Stomach (tissue), 9 donors: ENCODE results near the gene ZBTB22. TPM values are rescaled to one million over a fixed set of nuclear protein-coding genes. Genes with fewer than 3 reads are reported as not detected.

Source experiments
- DNase-seq, 2 donors: peaks; one replicate each; pipeline versions ENCODE4 v3.0.0 to v3.0.0-alpha.2; 2013 to 2019
- H3K27ac ChIP-seq, 5 donors: fragments of 200-600 bp in 4 of 5; sonication (generic) in 4 of 5; one replicate each; pipeline ENCODE4 v1.5.1; 2013 to 2019; ENCODE audit warnings: mild to moderate bottlenecking in 1 of 5, moderate library complexity in 1 of 5
- H3K27me3 ChIP-seq, 3 donors: fragments of 200-600 bp; sonication (generic); one replicate each; pipeline ENCODE4 v1.5.1; 2017 to 2019; ENCODE audit warnings: mixed run types in 1 of 3
- H3K36me3 ChIP-seq, 4 donors: fragments of 200-600 bp; sonication (generic); 1 replicate in 3 of 4; 2 replicates in 1 of 4; pipeline ENCODE4 v1.5.1; 2016 to 2019
- H3K4me1 ChIP-seq, 4 donors: fragments of 200-600 bp; sonication (generic); one replicate each; pipeline ENCODE4 v1.5.1; 2016 to 2019
- H3K4me3 ChIP-seq, 4 donors: fragments of 200-600 bp; sonication (generic) in 3 of 4; one replicate each; pipeline ENCODE4 v1.5.1; 2016 to 2019; ENCODE audit warnings: mild to moderate bottlenecking in 1 of 4
- H3K9me3 ChIP-seq, 4 donors: fragments of 200-600 bp; sonication (generic); one replicate each; pipeline ENCODE4 v1.5.1; 2016 to 2019
- EP300 ChIP-seq: sonication (generic); formaldehyde crosslinking; IDR thresholded peaks from one replicate; pipeline ENCODE4 v1.6.1; 2017; ENCODE audit warnings: antibody characterized with exemption
- POLR2A ChIP-seq, 4 donors: fragments of 450-650 bp; IDR thresholded peaks; one replicate each; pipeline ENCODE4 v1.6.1; 2016; ENCODE audit warnings: antibody characterized with exemption in 4 of 4, control low read depth in 2 of 4, mild to moderate bottlenecking in 1 of 4, moderate library complexity in 1 of 4
- POLR2AphosphoS5 ChIP-seq, 3 donors: sonication (generic); formaldehyde crosslinking; IDR thresholded peaks; one replicate each; pipeline ENCODE4 v1.6.1; 2016; ENCODE audit warnings: antibody characterized with exemption in 3 of 3
- WGBS, 5 donors: extraction: QIAGEN DNeasy Blood & Tissue Kit in 3 of 5; methylation state at CpG; one replicate each; pipeline versions ENCODE4 v1.1.5 to v1.1.7; 2013 to 2018; 5-methylcytosine and 5-hydroxymethylcytosine counted together
- intact Hi-C: fragments of 100-400 bp; cut with DNase I; formaldehyde crosslinking; loops from one replicate; pipeline ENCODE4 v1.15.1; 2023; ENCODE audit warnings: low total_unique reads
- polyA plus RNA-seq, 3 donors: library from polyadenylated mRNA; stranded (reverse); fragments of 200-250 nt; gene quantifications; one replicate each; pipeline ENCODE4 v1.2.3, GENCODE V29; 2013
- total RNA-seq, 5 donors: library from RNA; depleted of rRNA; stranded (reverse); fragments of >200 nt; gene quantifications; one replicate each; pipeline versions ENCODE4 v1.1.0 to v1.2.3, GENCODE V29; 2014 to 2016
- TF ChIP-seq, protein P1 (sequence below), 7 experiments: fragments of 450-650 bp in 4 of 7; fragments of 200-600 bp in 3 of 7; sonication (generic) in 3 of 7; IDR thresholded peaks; one replicate each; pipeline ENCODE4 v1.5.1; 2016 to 2019; ENCODE audit warnings: antibody characterized with exemption in 7 of 7, control low read depth in 2 of 7, mild to moderate bottlenecking in 1 of 7
- donor health status: healthy with polysubstance abuse.
- donor health status: Bipolar disorder and iron deficiency.
- donor health status: healthy.

ZBTB22 gene
- total and polyA plus RNA-seq, 8 donors = 1.2 to 45.2 (median 11.1) TPM

DNA sequence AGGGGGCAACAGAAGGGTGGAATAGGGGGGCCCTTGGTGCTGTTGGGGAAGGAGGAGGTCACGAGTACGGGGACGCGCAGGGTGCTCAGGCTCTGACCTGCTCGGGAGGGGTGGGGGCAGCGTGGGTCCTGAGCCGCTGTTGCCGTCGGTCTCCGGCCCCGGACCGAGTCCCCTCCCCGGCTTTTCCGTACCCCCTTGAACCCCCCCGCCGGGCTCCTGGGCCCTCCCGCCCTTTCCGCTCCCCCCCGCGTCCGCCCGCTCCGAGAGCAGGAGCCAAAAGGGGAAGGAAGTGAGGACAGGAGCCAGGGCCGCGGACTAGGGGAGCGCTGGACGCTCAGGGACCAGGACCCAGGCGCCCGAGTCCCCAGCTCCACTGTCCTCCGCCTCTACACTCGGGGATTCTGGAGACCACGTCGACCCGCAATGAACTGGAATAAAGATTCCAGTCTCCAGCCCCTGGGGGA, 18.7 kb downstream of the ZBTB22 start, which contains the start of gene RGL2:
Gene RGL2, minus strand, starts transcription at position 170 of the 464 bp plus-strand sequence. CDS start 332 bp downstream, outside the sequence.
- Histone ChIP-seq H3K36me3 (peaks cover 20 to 56% (median 55%) of the 10 kb centered on the region in 4 donors), H3K4me3 (peak within 1 kb of the TSS; percentile 77 to 93 (median 90)), H3K4me1 (peaks cover 22 to 63% (median 50%) of the 10 kb centered on the region in 4 donors), H3K27me3 (no peaks in the 10 kb centered on the region), H3K9me3 (no peaks in the 10 kb centered on the region), H3K27ac (peak within 1 kb of the TSS; percentile 92 to 99 (median 98))
- WGBS, 5 donors = 0 to 2% (median 1%) methylated on average over 22 to 34 of the region's 34 CpGs
- intact Hi-C loops = no loop called here
- DNase-seq = peak; percentile 83 to 91
- TF ChIP-seq POLR2A (IDR thresholded peaks at IDR 0.05) (no peak), POLR2AphosphoS5 (IDR thresholded peaks at IDR 0.05) (no peak), EP300 (no peak)
- TF ChIP-seq, protein P1, sequence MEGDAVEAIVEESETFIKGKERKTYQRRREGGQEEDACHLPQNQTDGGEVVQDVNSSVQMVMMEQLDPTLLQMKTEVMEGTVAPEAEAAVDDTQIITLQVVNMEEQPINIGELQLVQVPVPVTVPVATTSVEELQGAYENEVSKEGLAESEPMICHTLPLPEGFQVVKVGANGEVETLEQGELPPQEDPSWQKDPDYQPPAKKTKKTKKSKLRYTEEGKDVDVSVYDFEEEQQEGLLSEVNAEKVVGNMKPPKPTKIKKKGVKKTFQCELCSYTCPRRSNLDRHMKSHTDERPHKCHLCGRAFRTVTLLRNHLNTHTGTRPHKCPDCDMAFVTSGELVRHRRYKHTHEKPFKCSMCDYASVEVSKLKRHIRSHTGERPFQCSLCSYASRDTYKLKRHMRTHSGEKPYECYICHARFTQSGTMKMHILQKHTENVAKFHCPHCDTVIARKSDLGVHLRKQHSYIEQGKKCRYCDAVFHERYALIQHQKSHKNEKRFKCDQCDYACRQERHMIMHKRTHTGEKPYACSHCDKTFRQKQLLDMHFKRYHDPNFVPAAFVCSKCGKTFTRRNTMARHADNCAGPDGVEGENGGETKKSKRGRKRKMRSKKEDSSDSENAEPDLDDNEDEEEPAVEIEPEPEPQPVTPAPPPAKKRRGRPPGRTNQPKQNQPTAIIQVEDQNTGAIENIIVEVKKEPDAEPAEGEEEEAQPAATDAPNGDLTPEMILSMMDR (IDR thresholded peaks at IDR 0.05) = no peak

DNA sequence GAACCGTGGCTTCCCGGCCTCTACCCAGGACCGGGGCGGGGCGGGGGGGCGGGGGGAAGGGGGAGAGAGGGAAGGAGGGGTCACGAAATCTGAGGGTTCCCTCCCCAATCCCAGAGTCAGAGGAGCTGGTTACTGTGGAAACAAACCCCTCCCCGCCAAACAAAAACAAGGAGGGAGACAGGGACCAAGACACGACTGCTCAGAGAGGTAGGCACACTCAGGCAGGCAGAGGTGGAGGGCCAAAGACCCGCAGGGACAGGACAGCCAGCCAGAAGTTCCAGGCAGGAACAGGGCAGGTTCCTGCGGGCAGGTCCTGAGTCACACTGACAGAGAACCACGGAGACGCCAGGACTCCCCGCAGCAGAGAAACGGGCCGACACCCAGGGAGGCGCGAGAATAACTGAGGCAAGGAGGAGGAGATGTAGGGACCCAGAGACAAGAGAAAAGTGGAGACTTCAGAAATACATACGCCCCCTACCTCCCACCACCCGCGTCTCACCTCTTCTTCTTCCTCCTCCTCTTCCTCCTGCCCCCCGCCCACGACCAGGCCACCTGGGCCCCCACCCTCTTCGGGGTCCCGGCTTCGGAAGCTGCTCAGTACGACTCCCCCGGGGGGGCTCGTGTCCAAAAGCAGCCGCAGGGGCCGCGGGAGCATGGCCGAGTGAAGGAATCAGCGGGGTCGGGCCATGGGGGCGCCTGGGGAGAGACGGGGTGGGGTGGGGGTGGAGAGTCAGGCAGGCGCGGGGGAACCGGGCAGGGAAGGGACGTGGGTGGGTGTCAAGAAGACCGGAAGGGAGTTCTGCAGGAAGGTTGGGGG, 19.4 kb downstream of the ZBTB22 start:
- TF ChIP-seq POLR2AphosphoS5 (IDR thresholded peaks at IDR 0.05) = peak in 2 of 3 donors; percentile 53 to 54
- TF ChIP-seq POLR2A (IDR thresholded peaks at IDR 0.05) = no peak
- peak overlapping the region; percentile 92 to 99 (median 98) for H3K27ac ChIP-seq
- DNase-seq = peak; percentile 61 to 92
- H3K9me3 ChIP-seq = no peaks in the 10 kb centered on the region
- H3K4me3 ChIP-seq = peak overlapping the region; percentile 77 to 93 (median 90)
- 1% methylated on average over 28 to 42 of the region's 42 CpGs for WGBS, 5 donors
- H3K4me1 ChIP-seq = peaks cover 22 to 63% (median 50%) of the 10 kb centered on the region in 4 donors
- H3K27me3 ChIP-seq = no peaks in the 10 kb centered on the region
- intact Hi-C loops = no loop called here
- H3K36me3 ChIP-seq = peaks cover 17 to 56% (median 55%) of the 10 kb centered on the region in 4 donors

DNA sequence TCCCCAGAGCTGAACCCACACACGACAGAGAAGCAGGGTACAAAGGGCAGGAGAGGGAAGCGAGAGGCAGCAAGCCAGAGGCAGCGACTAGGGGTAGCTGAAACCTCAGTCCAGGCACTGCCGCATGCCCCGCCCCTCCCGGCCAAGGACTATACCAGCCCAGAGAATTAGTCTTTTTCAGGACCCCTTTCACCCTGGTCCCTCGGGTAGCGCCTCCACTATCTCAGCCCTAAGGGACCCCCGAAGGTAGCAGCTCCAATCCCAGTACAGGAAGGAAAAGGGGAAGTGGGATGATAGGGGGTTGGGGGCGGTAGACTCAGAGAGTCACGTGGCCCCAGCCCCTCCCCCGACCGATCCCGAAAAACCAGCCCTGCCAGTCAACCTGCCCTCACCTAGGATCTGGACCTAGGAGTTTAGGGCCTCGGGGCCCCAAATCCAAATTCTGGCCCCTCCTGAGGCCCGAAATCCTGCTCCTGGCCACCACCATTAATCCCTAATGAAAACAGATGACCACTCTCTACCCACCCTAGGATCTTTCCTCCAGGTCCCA, 20.1 kb downstream of the ZBTB22 start:
- intact Hi-C loops = no loop called here
- 3 to 11% (median 8%) methylated on average over 16 of the region's 16 CpGs for WGBS, 5 donors
- Histone ChIP-seq H3K4me3 (peak overlapping the region; percentile 77 to 93 (median 90)), H3K27ac (peak overlapping the region; percentile 92 to 99 (median 98)), H3K27me3 (no peaks in the 10 kb centered on the region), H3K4me1 (peaks cover 22 to 63% (median 50%) of the 10 kb centered on the region in 4 donors), H3K36me3 (peaks cover 19 to 56% (median 55%) of the 10 kb centered on the region in 4 donors), H3K9me3 (no peaks in the 10 kb centered on the region)
- DNase-seq = peak; percentile 81 to 87
- TF ChIP-seq, protein P1 (IDR thresholded peaks at IDR 0.05) = peak in 1 of 7 experiments; percentile 10
- no peak for TF ChIP-seq POLR2A (IDR thresholded peaks at IDR 0.05)

DNA sequence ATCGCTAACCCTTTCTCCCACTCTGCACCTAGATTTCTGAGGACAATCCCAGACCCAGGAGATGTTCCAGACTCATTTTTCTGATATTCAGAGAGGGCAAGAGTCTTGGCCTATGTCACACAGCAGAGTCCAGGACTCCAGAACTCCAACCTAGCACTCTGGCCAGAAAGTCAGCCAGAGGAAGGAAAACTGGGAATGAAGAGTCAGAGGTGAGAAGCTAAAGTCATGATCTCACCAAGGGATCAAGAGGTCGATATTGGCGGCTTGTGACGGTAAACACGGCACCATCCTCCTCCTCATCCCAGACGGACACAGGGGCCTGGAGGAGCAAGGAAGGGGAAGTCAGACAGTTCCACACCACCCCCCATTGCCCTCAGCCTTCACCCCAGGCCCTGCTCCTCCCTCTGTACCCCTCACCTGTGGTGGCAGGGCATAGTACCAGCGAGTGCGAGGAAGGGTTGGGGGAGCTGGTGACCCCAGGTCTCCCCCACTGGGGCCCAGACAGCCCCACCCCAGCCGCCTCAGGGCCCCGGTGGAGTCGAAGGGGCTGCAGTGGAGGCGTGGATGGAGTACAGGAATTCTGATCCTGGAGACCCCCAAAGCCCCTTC, 20.6 kb downstream of the ZBTB22 start:
- H3K4me1 ChIP-seq = peaks cover 22 to 60% (median 49%) of the 10 kb centered on the region in 4 donors
- DNase-seq = no peak
- H3K27ac ChIP-seq = peak overlapping the region; percentile 92 to 99 (median 98)
- intact Hi-C loops = no loop called here
- no peaks in the 10 kb centered on the region for H3K9me3 ChIP-seq
- H3K27me3 ChIP-seq = no peaks in the 10 kb centered on the region
- no peak for TF ChIP-seq EP300
- peaks cover 25 to 56% (median 55%) of the 10 kb centered on the region in 4 donors for H3K36me3 ChIP-seq
- WGBS, 5 donors = 42 to 60% (median 53%) methylated on average over 5 to 12 of the region's 12 CpGs
- peak overlapping the region; percentile 77 to 93 (median 90) for H3K4me3 ChIP-seq
